H1 (cell line): ENCODE results near the gene CACNG8. TPM values are rescaled to one million over a fixed set of nuclear protein-coding genes. Genes with fewer than 3 reads are reported as not detected.

Experiments used
- ATF2 ChIP-seq: IDR thresholded peaks from 2 replicates; pipeline ENCODE4 v1.6.1; 2012; ENCODE audit warnings: low read length, inconsistent platforms
- BACH1 ChIP-seq: IDR thresholded peaks from 2 replicates; pipeline ENCODE4 v1.6.1; 2012; ENCODE audit warnings: low read length, improper control_type of control experiment
- CHD1 ChIP-seq: IDR thresholded peaks from 2 replicates; pipeline ENCODE4 v1.6.1; 2012; ENCODE audit warnings: low read depth, low read length, improper control_type of control experiment
- CHD2 ChIP-seq: IDR thresholded peaks from 2 replicates; pipeline ENCODE4 v1.6.1; 2012; ENCODE audit warnings: low read length, improper control_type of control experiment
- CTBP2 ChIP-seq: IDR thresholded peaks from 2 replicates; pipeline ENCODE4 v1.7.0; 2011; ENCODE audit warnings: borderline replicate concordance, mild to moderate bottlenecking, moderate library complexity, mixed read lengths, low read length; ENCODE audit not compliant: insufficient read depth, insufficient read length
- E2F6 ChIP-seq: IDR thresholded peaks from 2 replicates; pipeline ENCODE4 v1.6.1; 2012; ENCODE audit warnings: inconsistent platforms
- MAFK ChIP-seq: IDR thresholded peaks from 2 replicates; pipeline ENCODE4 v1.6.1; 2012; ENCODE audit warnings: low read depth, mild to moderate bottlenecking, improper control_type of control experiment, low read length
- PHF8 ChIP-seq: fragments of 200-600 bp; sonication (generic); conservative IDR thresholded peaks from 2 replicates; pipeline ENCODE4 v1.7.1; 2012; ENCODE audit warnings: low read depth, mild to moderate bottlenecking, inconsistent platforms, low read length, moderate library complexity
- POLR2A ChIP-seq, 2 experiments: IDR thresholded peaks; 1 replicate in 1 of 2; 2 replicates in 1 of 2; pipeline ENCODE4 v1.6.1; 2011; ENCODE audit warnings: low read depth in 2 of 2, low read length in 2 of 2, mild to moderate bottlenecking in 2 of 2; ENCODE audit errors: control extremely low read depth in 1 of 2
- SIN3A ChIP-seq, 2 experiments: IDR thresholded peaks in 1 of 2; conservative IDR thresholded peaks in 1 of 2; 2 replicates each; pipeline ENCODE4 v1.6.1; 2011 to 2012; ENCODE audit warnings: low read length in 2 of 2, improper control_type of control experiment in 1 of 2, low read depth in 1 of 2, mild to moderate bottlenecking in 1 of 2
- TBP ChIP-seq: IDR thresholded peaks from 2 replicates; pipeline ENCODE4 v1.6.1; 2011; ENCODE audit warnings: low read depth, low read length, improper control_type of control experiment
- ZNF274 ChIP-seq: IDR thresholded peaks from 2 replicates; pipeline ENCODE4 v1.7.0; 2012; ENCODE audit warnings: low read length, borderline replicate concordance; ENCODE audit errors: extremely low read depth
- polyA plus RNA-seq, 7 experiments: library from polyadenylated mRNA; depleted of rRNA in 3 of 7; stranded (reverse) in 5 of 7; unstranded in 2 of 7; fragments of >200 nt in 5 of 7; fragments of 200-250 nt in 2 of 7; gene quantifications; 1 replicate in 5 of 7; 2 replicates in 1 of 7; 4 replicates in 1 of 7; pipeline versions ENCODE4 v1.2.1 to v1.2.3, GENCODE V29; 2011 to 2013; ENCODE audit warnings: missing spikeins in 2 of 7, mixed read lengths in 2 of 7
- total RNA-seq: library from RNA; stranded (reverse); fragmentation: NEBNext Ultra II Directional; extraction: Animal tissue kit (Norgen Biotek cat#: 25700); gene quantifications from 2 replicates; pipeline ENCODE4 v1.2.1, GENCODE V29; 2021

Gene CACNG8
- total and polyA plus RNA-seq, 2 of the 8 experiments (the other 6 are each of a cell fraction or from before 2014, with no cell fraction given): 0.41 to 4.5 TPM

GRCh38 chr19:53989600-53990533 lies 27.1 kb downstream of the CACNG8 start (continued):
- TF ChIP-seq E2F6: no peak
- no peak for TF ChIP-seq CTBP2
- no peak for TF ChIP-seq ATF2
- no peak for TF ChIP-seq BACH1
- no peak for TF ChIP-seq PHF8
- TF ChIP-seq TBP: no peak
- TF ChIP-seq MAFK: no peak
- TF ChIP-seq SIN3A (conservative IDR thresholded peaks at IDR 0.05 in 1 of 2, IDR thresholded peaks at IDR 0.05 in 1 of 2; ENCODE audit: low read depth in 1 of 2, low read length in 2 of 2): no peak
- TF ChIP-seq CHD2: no peak
- no peak for TF ChIP-seq CHD1
- TF ChIP-seq ZNF274: no peak
- TF ChIP-seq POLR2A (IDR thresholded peaks at IDR 0.05; ENCODE audit: control extremely low read depth in 1 of 2, low read depth in 2 of 2, low read length in 2 of 2): no peak
- TF ChIP-seq, all 59 proteins: peak for 0
